Colon (tissue), 2 donors: ENCODE data around the gene EXOC3.

ENCODE experiments used
- FAIRE-seq: peaks from 2 replicates; lab custom pipeline; 2012; peaks lifted over from hg19 to GRCh38; lab: Jason Lieb, UNC
- donor health status: control.
- donor health status: control.

The EXOC3 gene

GRCh38 chr5:488744-489688 lies 46.0 kb downstream of the EXOC3 start:
- no peak for FAIRE-seq

GRCh38 chr5:489689-490080 lies 46.7 kb downstream of the EXOC3 start:
- FAIRE-seq: no peak

- no peak for FAIRE-seq
These were observed 47.4 kb downstream of the EXOC3 start for GRCh38 chr5:490116-491106.

- no peak for FAIRE-seq
These were observed 48.3 kb downstream of the EXOC3 start for GRCh38 chr5:491119-491855.

- no peak for FAIRE-seq
These were observed 48.8 kb downstream of the EXOC3 start for GRCh38 chr5:491856-492155.

- FAIRE-seq: no peak
These were observed 49.4 kb downstream of the EXOC3 start for GRCh38 chr5:492314-492893.

GRCh38 chr5:493119-493701 lies 50.2 kb downstream of the EXOC3 start:
- FAIRE-seq: no peak

- no peak for FAIRE-seq
These were observed 50.8 kb downstream of the EXOC3 start for GRCh38 chr5:493758-494157.

GRCh38 chr5:494667-495255 lies 51.8 kb downstream of the EXOC3 start:
- FAIRE-seq: no peak

GRCh38 chr5:496028-496427 lies 53.1 kb downstream of the EXOC3 start:
- FAIRE-seq: no peak

- FAIRE-seq: no peak
These were observed 54.2 kb downstream of the EXOC3 start for GRCh38 chr5:497090-497700.

- FAIRE-seq: no peak
These were observed 55.0 kb downstream of the EXOC3 start for GRCh38 chr5:497871-498509.

GRCh38 chr5:499233-500209 lies 56.5 kb downstream of the EXOC3 start:
- no peak for FAIRE-seq

GRCh38 chr5:500491-500890 lies 57.5 kb downstream of the EXOC3 start:
- no peak for FAIRE-seq

GRCh38 chr5:501105-501830 lies 58.3 kb downstream of the EXOC3 start:
- no peak for FAIRE-seq

- FAIRE-seq: no peak
These were observed 58.8 kb downstream of the EXOC3 start for GRCh38 chr5:501831-502184.

- FAIRE-seq: no peak
These were observed 59.5 kb downstream of the EXOC3 start for GRCh38 chr5:502325-503079.
